Activated CD8-positive, alpha-beta T cell treated with anti-CD3 and anti-CD28 coated beads, Interleukin-2, amount 10 ng/mL, durations not matched to agents 7 days and 5 days (primary cell): Measurements from ENCODE around the gene PLLP. TPM values are rescaled to one million over a fixed set of nuclear protein-coding genes. Genes with fewer than 3 reads are reported as not detected.

Source experiments
- ATAC-seq: fragments of 150-1000 bp; cut with Tn5 transposase; one replicate; pipeline ENCODE4 v1.10.0; 2021; ENCODE audit warnings: moderate library complexity
- CTCF ChIA-PET: fragments of 350-600 bp; sonication (Branson Sonifier 250); formaldehyde crosslinking; loops from one replicate; lab custom pipeline; 2021; ENCODE audit warnings: antibody characterized with exemption; lab: Charles Lee
- POLR2A ChIA-PET: fragments of 350-600 bp; sonication (Branson Sonifier 250); formaldehyde crosslinking; loops from one replicate; lab custom pipeline; 2021; ENCODE audit warnings: antibody characterized with exemption; lab: Charles Lee
- DNase-seq: peaks from one replicate; pipeline ENCODE4 v3.0.0-alpha.2; 2020
- H3K27ac Mint-ChIP-seq: one replicate; pipeline ENCODE4 v1.8.0; 2021; ENCODE audit warnings: mild to moderate bottlenecking, mixed read lengths
- H3K27me3 Mint-ChIP-seq: one replicate; pipeline ENCODE4 v1.8.0; 2021; ENCODE audit warnings: low read depth, mixed read lengths
- H3K36me3 Mint-ChIP-seq: one replicate; pipeline ENCODE4 v1.8.0; 2021; ENCODE audit warnings: low read depth, mixed read lengths
- H3K4me1 Mint-ChIP-seq: one replicate; pipeline ENCODE4 v1.8.0; 2021; ENCODE audit warnings: low read depth, mixed read lengths
- H3K4me3 Mint-ChIP-seq: one replicate; pipeline ENCODE4 v1.8.0; 2021; ENCODE audit warnings: mild to moderate bottlenecking, mixed read lengths
- H3K9me3 Mint-ChIP-seq: one replicate; pipeline ENCODE4 v1.8.0; 2022; ENCODE audit warnings: mixed read lengths; ENCODE audit not compliant: insufficient read depth
- total RNA-seq, 2 experiments: library from RNA; stranded (reverse); gene quantifications; one replicate each; pipeline ENCODE4 v1.2.3, GENCODE V29; 2021

PLLP gene
- total RNA-seq, 2 experiments from 2014 or later = 0.18 to 0.37 TPM

- ATAC-seq (peak; percentile 98), DNase-seq (peak; percentile 98)
- ChIA-PET POLR2A (interaction anchor here (0.6 to 1.4 kb wide), 5 partner anchors 12 to 203 kb away, joined by 3 to 7 read pairs (median 3); partner anchors contain the start of genes CIAPIN1 and COQ9), CTCF (interaction anchor here (1.0 to 1.4 kb wide), 4 partner anchors 22 to 55 kb away, joined by 3 to 8 read pairs (median 4); no protein-coding TSS in a partner anchor)
- H3K36me3 Mint-ChIP-seq = peaks cover 30% of the 10 kb centered on the region
- peak within 1 kb of the TSS; percentile 93 for H3K27ac Mint-ChIP-seq
- H3K4me3 Mint-ChIP-seq = peak within 1 kb of the TSS; percentile 87
- peaks cover 18% of the 10 kb centered on the region for H3K4me1 Mint-ChIP-seq
- H3K27me3 Mint-ChIP-seq = no peaks in the 10 kb centered on the region
- H3K9me3 Mint-ChIP-seq = no peaks in the 10 kb centered on the region
Observed at GRCh38 chr16:57244767-57245471, 39.6 kb downstream of the PLLP start, which contains the start of gene ARL2BP. Gene ARL2BP, plus strand, starts transcription at chr16:57245259. Its CDS starts 109 bp downstream, at chr16:57245368.

GRCh38 chr16:57244463-57244766, 40.1 kb downstream of the PLLP start:
- POLR2A ChIA-PET = interaction anchor here (1.4 kb wide), 1 partner anchor 12 kb away, joined by 7 read pairs; no protein-coding TSS in a partner anchor
- H3K4me3 Mint-ChIP-seq = peak overlapping the region; percentile 87
- H3K27ac Mint-ChIP-seq = peak overlapping the region; percentile 93
- no peak for ATAC-seq
- no peaks in the 10 kb centered on the region for H3K27me3 Mint-ChIP-seq
- H3K4me1 Mint-ChIP-seq = peaks cover 18% of the 10 kb centered on the region
- no peak for DNase-seq
- CTCF ChIA-PET = interaction anchor here (0.9 to 1.0 kb wide), 2 partner anchors 58 to 172 kb away, joined by 3 read pairs; partner anchors contain the start of genes PSME3IP1 and RSPRY1
- no peaks in the 10 kb centered on the region for H3K9me3 Mint-ChIP-seq
- H3K36me3 Mint-ChIP-seq = peaks cover 29% of the 10 kb centered on the region

GRCh38 chr16:57242650-57243049, 41.8 kb downstream of the PLLP start:
- POLR2A ChIA-PET = no interaction called here
- no peak for ATAC-seq
- CTCF ChIA-PET = no interaction called here
- H3K36me3 Mint-ChIP-seq = peaks cover 33% of the 10 kb centered on the region
- H3K9me3 Mint-ChIP-seq = no peaks in the 10 kb centered on the region
- H3K4me3 Mint-ChIP-seq = no peak overlapping the region
- H3K27me3 Mint-ChIP-seq = no peaks in the 10 kb centered on the region
- DNase-seq = no peak
- no peak overlapping the region for H3K27ac Mint-ChIP-seq
- peaks cover 18% of the 10 kb centered on the region for H3K4me1 Mint-ChIP-seq

GRCh38 chr16:57240851-57241250, 43.6 kb downstream of the PLLP start:
- no peak for ATAC-seq
- H3K4me3 Mint-ChIP-seq = no peak overlapping the region
- no peaks in the 10 kb centered on the region for H3K27me3 Mint-ChIP-seq
- H3K27ac Mint-ChIP-seq = no peak overlapping the region
- peaks cover 34% of the 10 kb centered on the region for H3K36me3 Mint-ChIP-seq
- no peak for DNase-seq
- ChIA-PET CTCF (interaction anchor here (1.2 kb wide), 1 partner anchor 59 kb away, joined by 4 read pairs; no protein-coding TSS in a partner anchor), POLR2A (no interaction called here)
- H3K9me3 Mint-ChIP-seq = no peaks in the 10 kb centered on the region
- peaks cover 19% of the 10 kb centered on the region for H3K4me1 Mint-ChIP-seq

GRCh38 chr16:57239107-57239506, 45.4 kb downstream of the PLLP start:
- no peak overlapping the region for H3K4me3 Mint-ChIP-seq
- no peak for ATAC-seq
- no peaks in the 10 kb centered on the region for H3K9me3 Mint-ChIP-seq
- no peak for DNase-seq
- no peaks in the 10 kb centered on the region for H3K27me3 Mint-ChIP-seq
- POLR2A ChIA-PET = no interaction called here
- CTCF ChIA-PET = no interaction called here
- peaks cover 11% of the 10 kb centered on the region for H3K4me1 Mint-ChIP-seq
- peaks cover 48% of the 10 kb centered on the region for H3K36me3 Mint-ChIP-seq
- H3K27ac Mint-ChIP-seq = no peak overlapping the region

GRCh38 chr16:57238682-57239081, 45.8 kb downstream of the PLLP start:
- ATAC-seq (no peak), DNase-seq (no peak)
- Mint-ChIP-seq H3K27me3 (no peaks in the 10 kb centered on the region), H3K4me3 (no peak overlapping the region), H3K36me3 (peaks cover 52% of the 10 kb centered on the region), H3K9me3 (no peaks in the 10 kb centered on the region), H3K4me1 (peaks cover 8% of the 10 kb centered on the region), H3K27ac (no peak overlapping the region)
- POLR2A ChIA-PET = no interaction called here
- CTCF ChIA-PET = no interaction called here

- DNase-seq = no peak
- ChIA-PET POLR2A (no interaction called here), CTCF (interaction anchor here (1.3 kb wide), 1 partner anchor 64 kb away, joined by 3 read pairs; no protein-coding TSS in a partner anchor)
- Mint-ChIP-seq H3K27me3 (no peaks in the 10 kb centered on the region), H3K4me3 (no peak overlapping the region), H3K9me3 (no peaks in the 10 kb centered on the region), H3K36me3 (peaks cover 65% of the 10 kb centered on the region), H3K27ac (no peak overlapping the region), H3K4me1 (peaks cover 8% of the 10 kb centered on the region)
- no peak for ATAC-seq
Observed at GRCh38 chr16:57236022-57236350, 48.5 kb downstream of the PLLP start.

- H3K4me3 Mint-ChIP-seq = no peak overlapping the region
- H3K27ac Mint-ChIP-seq = no peak overlapping the region
- no peaks in the 10 kb centered on the region for H3K27me3 Mint-ChIP-seq
- ATAC-seq (no peak), DNase-seq (no peak)
- H3K4me1 Mint-ChIP-seq = peaks cover 8% of the 10 kb centered on the region
- POLR2A ChIA-PET = interaction anchor here (0.6 to 0.7 kb wide), 2 partner anchors 81 to 330 kb away, joined by 3 read pairs; no protein-coding TSS in a partner anchor
- CTCF ChIA-PET = interaction anchor here (1.3 kb wide), 1 partner anchor 65 kb away, joined by 3 read pairs; no protein-coding TSS in a partner anchor
- no peaks in the 10 kb centered on the region for H3K9me3 Mint-ChIP-seq
- peaks cover 69% of the 10 kb centered on the region for H3K36me3 Mint-ChIP-seq
Observed at GRCh38 chr16:57235128-57236021, 49.1 kb downstream of the PLLP start.

GRCh38 chr16:57234707-57235092, 49.8 kb downstream of the PLLP start:
- Mint-ChIP-seq H3K27me3 (no peaks in the 10 kb centered on the region), H3K4me3 (no peak overlapping the region), H3K27ac (no peak overlapping the region), H3K36me3 (peaks cover 69% of the 10 kb centered on the region), H3K4me1 (peaks cover 8% of the 10 kb centered on the region), H3K9me3 (no peaks in the 10 kb centered on the region)
- CTCF ChIA-PET = no interaction called here
- ATAC-seq (no peak), DNase-seq (no peak)
- POLR2A ChIA-PET = interaction anchor here (0.6 kb wide), 1 partner anchor 331 kb away, joined by 3 read pairs; no protein-coding TSS in a partner anchor

GRCh38 chr16:57233944-57234706, 50.3 kb downstream of the PLLP start:
- DNase-seq = no peak
- Mint-ChIP-seq H3K27ac (no peak overlapping the region), H3K9me3 (no peaks in the 10 kb centered on the region), H3K4me1 (peaks cover 8% of the 10 kb centered on the region), H3K27me3 (no peaks in the 10 kb centered on the region), H3K4me3 (no peak overlapping the region), H3K36me3 (peaks cover 65% of the 10 kb centered on the region)
- ChIA-PET POLR2A (no interaction called here), CTCF (no interaction called here)
- ATAC-seq = no peak

GRCh38 chr16:57231821-57232350, 52.6 kb downstream of the PLLP start:
- Mint-ChIP-seq H3K9me3 (no peaks in the 10 kb centered on the region), H3K36me3 (peaks cover 63% of the 10 kb centered on the region), H3K27me3 (no peaks in the 10 kb centered on the region), H3K4me1 (peaks cover 8% of the 10 kb centered on the region), H3K27ac (no peak overlapping the region), H3K4me3 (no peak overlapping the region)
- CTCF ChIA-PET = no interaction called here
- ATAC-seq (no peak), DNase-seq (no peak)
- POLR2A ChIA-PET = interaction anchor here (0.7 kb wide), 1 partner anchor 80 kb away, joined by 3 read pairs; no protein-coding TSS in a partner anchor
